DMS 273 (cell line): ENCODE measurements around the gene PALMD.
A peak's percentile ranks its signal among the peaks of the same experiment; 100 is the strongest.

ENCODE experiments used
- DNase-seq: peaks from one replicate; lab custom pipeline; 2025; ENCODE audit not compliant: unreplicated experiment; lab: John Stamatoyannopoulos, UW

Gene PALMD

GRCh38 chr1:99634971-99635624 is 10.8 kb upstream of the PALMD start:
- DNase-seq: no peak

DNA sequence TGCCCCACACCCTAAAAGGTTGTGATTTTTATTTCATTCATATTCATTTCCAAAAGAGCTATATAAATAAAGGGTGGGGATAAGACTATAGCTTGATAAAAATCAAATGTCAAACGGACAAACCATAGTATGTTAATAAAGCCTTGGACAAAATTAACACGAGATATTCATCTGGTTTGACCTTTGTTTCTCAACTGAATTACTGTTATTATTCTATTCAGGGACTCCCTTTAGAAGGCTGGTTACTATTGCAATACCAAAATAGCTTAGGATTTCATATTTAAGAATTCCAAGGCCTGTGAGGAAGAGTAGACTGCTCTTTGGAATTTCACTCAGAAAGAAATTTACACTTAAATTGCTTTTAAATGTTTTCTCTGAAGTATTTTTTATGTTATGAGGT is 10.2 kb upstream of the PALMD start:
- no peak for DNase-seq

DNA sequence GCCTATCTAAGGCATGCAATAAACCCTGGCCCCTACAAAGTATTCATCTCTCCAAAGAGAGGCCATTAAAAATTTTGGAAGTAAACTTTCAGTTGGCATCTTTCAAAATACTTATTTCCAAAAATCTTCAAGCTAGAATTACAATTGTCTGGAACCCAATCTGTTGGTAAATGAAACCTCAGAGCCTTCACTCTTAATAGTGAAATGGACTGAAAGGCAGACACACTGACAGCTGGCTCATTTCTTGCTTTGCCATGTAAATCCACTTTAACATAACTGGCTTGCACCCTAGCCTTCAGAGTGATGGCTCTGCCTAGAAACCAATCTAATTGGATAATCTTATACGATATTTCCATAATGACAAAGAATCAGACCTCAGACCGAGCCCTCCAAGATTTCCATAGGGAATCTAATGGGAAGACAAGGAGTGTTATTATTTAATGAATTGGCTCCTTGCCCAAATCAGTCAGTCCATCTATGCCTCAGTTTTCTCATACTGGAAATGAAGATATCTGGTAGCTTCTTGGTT is 9.2 kb upstream of the PALMD start:
- peak; percentile 68 for DNase-seq

DNA sequence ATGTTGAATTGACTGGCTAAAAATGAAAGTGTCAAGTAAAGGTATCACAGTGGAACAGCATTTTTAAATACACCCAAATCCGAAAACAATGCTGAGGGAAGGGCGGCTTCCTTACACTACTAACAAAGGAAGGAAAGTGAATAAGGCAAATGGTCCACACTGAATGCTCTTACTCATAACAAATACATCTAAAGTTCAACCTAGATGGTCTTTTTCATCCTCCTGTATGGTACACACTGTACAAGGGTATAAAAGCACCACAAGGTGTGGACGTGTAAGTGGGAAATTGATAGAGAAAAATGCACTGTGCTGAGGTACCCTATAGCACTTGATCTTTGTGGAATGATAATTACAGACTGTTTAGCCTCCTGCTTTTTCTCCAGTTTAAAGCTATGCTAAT is 7.1 kb upstream of the PALMD start:
- no peak for DNase-seq

DNA sequence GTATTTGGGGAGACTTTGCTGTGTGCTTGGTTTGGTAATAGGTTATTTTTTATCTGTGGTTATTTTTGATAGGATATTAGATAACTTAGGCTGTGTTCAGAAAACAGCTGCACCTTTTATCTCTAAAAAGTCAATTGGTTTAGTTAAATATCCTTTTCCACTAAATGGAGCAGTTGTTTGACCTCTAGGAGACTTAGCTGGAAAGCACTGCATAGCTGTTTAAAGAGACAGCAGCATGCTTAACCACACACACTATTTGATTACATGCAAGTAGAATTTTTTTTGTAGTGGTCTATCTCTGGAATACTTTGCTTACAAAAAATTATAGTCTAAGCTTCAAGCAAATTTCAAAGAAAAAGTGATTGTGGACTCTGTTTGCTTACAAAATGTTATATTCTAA is 6.5 kb upstream of the PALMD start:
- no peak for DNase-seq

DNA sequence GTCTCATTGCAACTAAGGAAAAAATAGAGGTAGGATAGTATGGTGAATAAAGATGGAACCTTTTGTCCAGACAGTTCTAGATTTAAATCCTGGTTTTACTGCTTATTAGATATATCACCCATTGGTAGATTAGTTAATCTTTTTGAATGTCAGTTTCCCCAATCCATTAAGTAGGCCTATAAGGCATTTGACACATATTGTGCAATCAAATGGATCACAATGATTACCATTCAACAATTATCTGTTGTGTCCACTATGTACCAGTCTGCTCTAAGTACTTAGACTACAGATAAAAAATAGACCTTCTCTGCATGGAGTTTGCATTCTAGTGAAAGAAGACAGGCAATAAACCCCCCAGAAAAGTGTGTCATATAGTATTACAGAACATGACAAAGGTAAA is 6.0 kb upstream of the PALMD start:
- DNase-seq: no peak

DNA sequence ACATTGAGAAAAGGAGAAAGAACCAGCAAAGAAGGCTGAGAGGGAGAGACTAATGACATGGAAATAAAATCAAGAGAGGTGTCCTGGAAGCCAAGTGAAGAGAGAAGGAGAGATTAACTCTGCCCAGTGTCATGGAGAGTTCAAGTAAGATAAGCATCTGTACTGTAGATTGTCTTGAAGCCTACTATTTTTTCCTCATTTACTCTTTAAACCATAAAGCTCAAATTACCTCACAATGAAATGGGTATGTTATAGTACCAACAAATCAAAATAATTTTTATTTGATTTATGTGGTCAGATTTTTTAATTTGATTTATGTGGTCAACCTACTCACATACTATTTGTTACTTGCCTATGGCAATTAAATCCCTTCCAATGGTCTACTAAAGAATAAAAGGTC is 5.2 kb upstream of the PALMD start:
- no peak for DNase-seq

GRCh38 chr1:99641558-99641957 is 4.4 kb upstream of the PALMD start:
- no peak for DNase-seq

DNA sequence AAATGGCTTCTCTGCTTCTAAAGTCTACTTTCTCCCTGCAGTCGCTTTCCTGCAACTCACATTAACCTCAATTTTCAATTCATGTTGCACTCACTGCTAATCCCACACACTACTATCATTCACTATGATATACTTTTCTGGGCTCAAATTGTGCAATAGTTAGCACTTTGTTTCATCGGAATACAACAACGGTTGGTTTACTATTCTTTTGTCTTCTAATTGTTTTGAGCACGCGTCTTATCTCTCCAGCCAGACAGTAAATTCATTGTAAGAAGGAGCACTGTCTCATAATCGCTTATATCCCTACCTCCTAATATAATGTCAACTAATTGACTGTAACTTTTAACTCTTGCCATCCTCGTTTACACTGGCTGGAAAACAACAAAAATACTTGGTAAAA is 3.9 kb upstream of the PALMD start:
- DNase-seq: no peak

- DNase-seq: no peak
Observed at GRCh38 chr1:99643021-99643779, 2.7 kb upstream of the PALMD start.

- DNase-seq: peak; percentile 28
Observed at GRCh38 chr1:99644279-99645004, 1.5 kb upstream of the PALMD start.

- DNase-seq: peak; percentile 32
Observed at GRCh38 chr1:99645203-99645602, 710 bp upstream of the PALMD start.

DNA sequence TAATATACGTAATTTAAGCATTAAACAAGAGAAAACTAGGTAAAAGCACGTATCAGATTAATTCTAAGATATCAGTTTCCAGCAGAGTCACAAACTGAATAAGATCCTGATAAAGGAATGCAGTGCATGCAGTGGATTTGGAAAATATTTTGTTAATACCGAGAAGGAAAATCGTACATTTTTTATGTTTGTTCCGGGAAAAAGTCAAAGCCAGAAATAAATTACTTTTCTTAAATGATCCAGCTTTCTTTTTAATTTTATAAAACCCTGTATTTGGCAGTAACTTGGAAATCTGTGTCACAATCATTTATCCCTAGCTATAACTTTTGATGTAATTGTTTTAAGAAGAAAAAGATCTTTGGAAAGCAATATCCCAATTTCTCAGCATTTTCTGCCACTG is 955 bp downstream of the PALMD start:
- peak; percentile 19 for DNase-seq

GRCh38 chr1:99647490-99647889 is 1.6 kb downstream of the PALMD start:
- DNase-seq: peak; percentile 26

DNA sequence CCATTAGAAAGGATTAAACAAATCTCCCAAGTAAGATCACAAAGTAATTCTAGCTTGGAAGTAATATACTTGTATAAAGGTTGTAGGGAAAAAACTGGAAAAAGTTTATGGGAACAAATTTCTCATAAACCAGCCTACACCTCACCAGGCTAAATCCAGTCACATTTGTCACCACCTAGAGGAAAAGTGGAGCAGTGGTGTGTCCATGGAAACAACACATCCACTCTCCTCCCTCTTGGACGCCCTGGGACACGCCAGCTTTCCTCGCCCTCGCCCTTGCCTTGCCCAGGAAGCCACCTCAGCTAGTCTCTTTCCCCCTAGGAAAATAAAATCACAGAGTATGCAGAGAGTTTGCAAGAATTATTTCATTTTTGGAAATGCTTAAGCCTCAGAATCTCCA is 2.2 kb downstream of the PALMD start:
- peak; percentile 68 for DNase-seq

- DNase-seq: peak; percentile 1
Observed at GRCh38 chr1:99650030-99650429, 4.1 kb downstream of the PALMD start.

DNA sequence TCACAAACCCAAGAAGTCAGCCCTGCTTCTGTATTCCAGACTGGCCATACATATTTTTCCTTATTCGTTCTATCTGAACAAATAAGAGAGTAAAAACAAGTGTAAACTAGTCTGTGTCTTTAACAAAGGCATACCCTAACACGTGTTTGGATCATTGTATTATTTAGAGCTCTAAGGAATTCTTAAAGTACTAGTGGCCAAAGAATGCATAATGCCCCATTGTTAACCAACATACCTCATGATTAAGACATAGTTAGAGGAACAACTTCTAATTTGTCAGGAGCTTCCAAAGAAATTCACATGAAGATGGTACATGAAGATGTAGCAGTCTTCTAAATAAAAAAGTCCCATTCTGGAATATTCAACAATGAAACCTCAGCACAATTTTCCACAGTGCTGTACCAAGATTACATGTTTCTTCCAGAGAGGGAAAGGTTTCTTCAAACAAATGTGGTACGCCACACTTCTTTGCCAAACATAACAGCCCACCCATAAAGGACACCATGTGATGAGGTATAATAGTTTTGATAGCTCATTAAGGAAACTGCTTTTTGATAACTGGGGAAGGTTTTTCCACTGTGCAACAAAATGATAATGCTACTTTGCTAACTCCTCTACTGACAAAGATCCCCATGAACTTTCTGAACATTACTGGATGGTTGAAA is 5.0 kb downstream of the PALMD start:
- DNase-seq: no peak

DNA sequence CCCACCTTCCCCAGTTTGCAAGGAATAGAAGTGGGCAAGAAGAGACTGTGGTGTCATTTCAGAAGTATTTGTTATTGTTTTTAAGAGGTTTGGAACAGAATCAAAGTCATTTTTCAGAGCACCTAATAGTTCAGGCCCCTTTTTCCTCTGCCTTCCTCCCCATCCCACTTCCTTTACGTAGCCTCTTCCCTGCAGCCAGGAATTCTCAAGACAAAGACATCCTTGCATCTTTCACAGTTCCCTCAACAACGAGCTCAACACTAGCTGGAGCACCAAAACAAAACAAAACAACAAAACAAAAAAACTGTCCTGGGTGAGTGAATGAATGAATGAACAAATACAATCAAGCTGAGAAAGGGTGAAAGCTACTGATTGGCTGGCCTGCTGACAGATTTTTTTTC is 7.0 kb downstream of the PALMD start:
- DNase-seq: no peak

DNA sequence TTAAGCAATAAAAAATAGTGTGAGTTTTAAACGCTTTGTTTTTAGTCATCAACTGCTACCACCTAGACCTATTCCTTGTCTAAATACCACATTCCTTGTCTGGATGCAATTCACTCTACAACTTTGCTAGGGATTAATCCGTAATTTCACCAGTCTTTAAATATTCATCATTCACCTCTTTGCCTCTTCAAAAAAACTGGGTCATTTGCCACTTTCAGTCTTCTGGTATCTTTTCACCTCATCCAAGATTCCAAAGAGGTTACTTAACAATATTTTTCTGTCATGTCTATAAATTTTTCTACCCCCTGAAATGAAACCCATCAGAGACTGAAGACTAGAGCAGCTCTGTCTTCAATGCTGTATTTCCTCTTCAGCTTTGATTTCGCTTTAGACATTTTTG is 9.5 kb downstream of the PALMD start:
- no peak for DNase-seq

DNA sequence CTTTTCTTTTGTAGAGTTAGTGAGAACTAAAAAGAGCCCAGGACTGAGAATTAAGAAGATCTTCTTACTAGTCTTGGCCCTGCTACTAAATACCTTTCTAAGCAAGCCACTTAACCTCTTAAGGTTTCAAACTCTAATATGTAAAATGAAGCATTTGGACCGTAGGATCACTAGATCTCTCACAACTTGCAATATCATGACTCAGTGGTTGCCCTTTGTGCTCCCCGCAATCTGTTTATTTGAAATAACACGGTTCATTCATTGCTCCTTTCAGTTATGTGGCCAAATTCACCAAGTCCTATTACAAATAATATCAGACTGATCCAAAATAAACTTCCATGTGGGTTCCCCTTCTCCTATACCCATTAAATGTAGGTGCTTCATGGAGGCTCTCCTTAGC is 10.8 kb downstream of the PALMD start:
- no peak for DNase-seq
